CD4-positive, alpha-beta T cell treated with Interleukin-17A for 1 hour (primary cell): ENCODE results near the gene CEBPA.
"Not testable (repeated sequence)": the region's sequence is repeated elsewhere in the genome, so short reads cannot be mapped to it uniquely, and the experiment has no call there.

Experiments used
- DNase-seq: peaks from one replicate; pipeline ENCODE4 v3.0.0-alpha.2; 2020

CEBPA gene

GRCh38 chr19:33324628-33325027, 22.3 kb upstream of the CEBPA start:
- DNase-seq = no peak

GRCh38 chr19:33323093-33323820, 20.9 kb upstream of the CEBPA start:
- DNase-seq = no peak

GRCh38 chr19:33320636-33321035, 18.3 kb upstream of the CEBPA start:
- DNase-seq = no peak

- DNase-seq = not testable (repeated sequence)
These were observed 15.7 kb upstream of the CEBPA start for GRCh38 chr19:33317991-33318390.

- no peak for DNase-seq
These were observed 15.2 kb upstream of the CEBPA start for GRCh38 chr19:33317517-33317916.

- no peak for DNase-seq
These were observed 14.4 kb upstream of the CEBPA start for GRCh38 chr19:33316541-33317264.

- not testable (repeated sequence) for DNase-seq
These were observed 10.5 kb upstream of the CEBPA start for GRCh38 chr19:33312808-33313207.

- DNase-seq = no peak
These were observed 9.7 kb upstream of the CEBPA start for GRCh38 chr19:33312065-33312464.

- DNase-seq = no peak
These were observed 9.0 kb upstream of the CEBPA start for GRCh38 chr19:33311326-33311682.

- DNase-seq = no peak
These were observed 8.4 kb upstream of the CEBPA start for GRCh38 chr19:33310606-33311325.

- DNase-seq = no peak
These were observed 7.5 kb upstream of the CEBPA start for GRCh38 chr19:33309826-33310225.

GRCh38 chr19:33306853-33307792, 4.8 kb upstream of the CEBPA start:
- no peak for DNase-seq

GRCh38 chr19:33306191-33306590, 3.9 kb upstream of the CEBPA start:
- DNase-seq = no peak

GRCh38 chr19:33304760-33305647, 2.7 kb upstream of the CEBPA start:
- no peak for DNase-seq

- DNase-seq = no peak
These were observed 2.0 kb upstream of the CEBPA start for GRCh38 chr19:33304371-33304759.

GRCh38 chr19:33303791-33304345, 1.5 kb upstream of the CEBPA start:
- no peak for DNase-seq

GRCh38 chr19:33302974-33303790, 848 bp upstream of the CEBPA start:
- DNase-seq = no peak

GRCh38 chr19:33301900-33302174, 497 bp downstream of the CEBPA start:
- no peak for DNase-seq

- no peak for DNase-seq
These were observed 1.0 kb downstream of the CEBPA start for GRCh38 chr19:33301144-33301899.

GRCh38 chr19:33300894-33301143, 1.5 kb downstream of the CEBPA start:
- DNase-seq = no peak
